ENCODE data around the gene ENO3.
A peak's percentile ranks its signal among the peaks of the same experiment; 100 is the strongest.
"Not testable (repeated sequence)": the region's sequence is repeated elsewhere in the genome, so short reads cannot be mapped to it uniquely, and the experiment has no call there.

ENO3 gene

DNA sequence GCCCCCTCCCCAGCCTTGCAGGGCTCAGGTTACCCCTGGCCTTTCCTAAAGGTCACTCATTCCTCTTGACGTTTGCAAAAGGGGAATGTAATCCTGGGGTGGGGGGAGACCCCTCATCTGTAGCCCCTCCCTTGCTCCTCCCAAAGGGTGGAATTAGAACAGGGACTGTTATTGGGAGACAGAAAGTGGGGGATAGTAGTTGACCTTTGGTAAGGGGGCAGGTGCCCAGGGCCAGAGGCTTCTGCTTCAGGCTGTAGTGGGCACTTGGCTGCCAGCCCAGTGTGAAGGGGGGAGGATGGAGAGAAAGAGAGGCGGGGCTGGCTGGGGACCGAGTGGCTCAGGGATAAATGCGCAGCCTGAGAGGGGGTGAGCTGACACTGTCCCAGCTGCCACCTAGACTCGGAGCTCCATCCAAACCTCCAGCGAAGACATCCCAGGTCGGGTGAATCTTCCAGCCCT, at the start of gene ENO3:
Gene ENO3 (plus strand): TSS at position 374 of the 459 bp plus-strand sequence. CDS start 711 bp downstream, outside the sequence.
- no peak for DNase-seq (ENCODE audit: low spot score)

DNA sequence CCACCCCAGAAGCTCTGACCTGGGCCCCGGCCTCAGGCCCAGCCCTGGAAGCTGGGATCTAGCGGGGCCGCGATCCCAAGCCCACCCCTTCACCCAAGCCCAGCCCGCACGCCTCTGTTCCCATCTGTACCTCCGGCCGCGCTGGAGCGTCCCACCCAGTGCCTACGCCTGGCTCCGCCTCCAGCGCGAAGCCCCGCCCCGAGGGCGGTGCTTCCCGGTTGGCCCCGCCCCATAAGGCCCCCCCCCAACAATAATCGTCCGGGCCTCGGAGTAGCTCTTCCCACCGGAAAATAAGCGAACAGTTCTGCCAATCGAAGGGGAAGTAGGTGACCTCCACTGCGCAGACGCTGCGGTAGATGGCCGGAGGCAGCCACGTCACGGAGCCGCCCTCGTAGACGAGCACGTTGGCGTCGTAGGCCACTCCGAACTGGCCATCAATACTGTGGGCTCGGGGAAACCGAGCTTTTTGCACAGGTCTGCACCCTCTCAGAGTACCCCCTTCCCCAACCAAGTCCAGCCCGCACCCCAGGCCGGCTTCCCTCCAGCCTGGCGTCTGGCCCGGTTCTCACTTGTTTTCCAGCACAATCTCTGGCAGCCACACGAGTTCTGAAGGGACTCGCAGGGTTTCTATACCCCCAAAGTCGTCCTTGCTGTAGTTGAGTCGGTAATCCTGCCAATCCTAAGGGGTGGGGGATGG, 49.1 kb upstream of the ENO3 start:
- DNase-seq (ENCODE audit: low spot score): no peak

DNA sequence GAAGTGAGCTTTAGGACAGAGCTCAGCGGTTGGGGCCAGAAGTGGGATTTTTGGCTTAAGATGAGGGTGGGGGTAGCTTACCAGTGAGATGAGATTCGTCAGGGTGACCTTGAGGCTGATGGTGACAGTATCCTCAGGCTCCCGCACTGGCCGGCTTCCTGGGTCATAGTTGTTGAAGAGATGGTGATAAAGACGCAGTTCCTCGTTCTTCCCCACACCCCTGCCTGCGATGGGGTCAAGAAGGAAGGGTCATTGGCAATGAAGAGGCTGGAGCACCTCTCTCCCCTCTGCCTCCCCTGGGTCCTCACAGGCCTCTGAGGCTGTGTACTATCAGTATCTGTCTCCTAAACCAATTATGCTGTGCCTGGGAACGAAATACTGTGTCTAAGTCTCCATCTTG, 48.4 kb upstream of the ENO3 start:
- no peak for DNase-seq (ENCODE audit: low spot score)

DNA sequence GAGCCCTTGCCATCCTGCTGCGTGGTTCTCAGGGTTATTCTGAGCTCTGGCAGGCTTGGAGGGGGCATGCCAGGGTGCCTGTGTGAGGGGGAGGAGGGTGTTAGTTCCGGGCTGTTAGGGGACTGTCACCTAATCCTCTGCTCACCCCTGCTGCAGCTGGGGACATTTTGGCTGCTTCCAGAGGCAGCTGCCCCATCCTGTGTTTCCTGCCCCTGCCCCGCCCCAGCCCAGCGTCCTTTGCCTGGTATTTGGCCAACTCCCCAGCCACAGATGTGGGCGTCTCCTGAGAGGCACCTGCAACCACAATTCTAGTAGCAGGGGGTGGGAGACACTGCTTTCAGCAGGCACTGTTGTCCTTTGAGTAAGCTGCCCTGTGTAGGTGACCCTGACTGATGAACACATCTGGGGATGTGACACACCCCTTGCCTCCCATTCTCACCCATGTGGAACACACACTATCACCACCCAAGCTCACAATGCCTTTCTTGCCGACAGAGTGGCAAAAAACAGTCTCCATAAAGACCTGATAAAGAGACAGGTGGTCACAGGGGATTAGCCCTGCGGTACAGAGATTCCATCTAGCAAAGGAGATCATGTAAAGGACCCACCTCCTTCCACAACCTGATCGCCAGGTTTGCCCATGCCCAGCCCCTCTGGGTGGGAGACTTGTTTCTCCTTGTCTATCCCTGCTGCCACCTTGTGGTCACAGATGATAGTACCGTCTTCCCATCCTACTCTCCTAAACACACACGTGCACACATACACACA, 47.7 kb upstream of the ENO3 start, which contains the start of gene CHRNE:
Gene CHRNE (minus strand): TSS at position 48 of the 768 bp plus-strand sequence. CDS start 35 bp downstream, at position 13.
- peak; percentile 53 for DNase-seq (ENCODE audit: low spot score)

DNA sequence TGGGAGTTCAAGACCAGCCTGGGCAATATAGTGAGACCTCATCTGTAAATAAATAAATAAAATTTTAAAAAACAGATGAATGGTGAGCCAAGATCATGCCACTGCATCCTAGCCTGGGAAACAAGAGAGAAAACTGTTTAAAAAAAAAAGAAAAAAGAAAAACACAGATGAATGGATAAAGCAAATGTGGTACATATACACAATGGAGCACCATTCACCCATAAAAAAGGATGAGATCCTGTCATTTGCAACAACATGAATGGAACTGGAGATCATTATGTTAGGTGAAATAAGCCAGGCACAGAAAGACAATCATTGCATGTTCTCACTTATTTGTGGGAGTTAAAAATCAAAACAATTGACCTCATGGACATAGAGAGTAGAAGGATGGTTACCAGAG, 44.3 kb upstream of the ENO3 start:
- DNase-seq (ENCODE audit: low spot score): not testable (repeated sequence)

DNA sequence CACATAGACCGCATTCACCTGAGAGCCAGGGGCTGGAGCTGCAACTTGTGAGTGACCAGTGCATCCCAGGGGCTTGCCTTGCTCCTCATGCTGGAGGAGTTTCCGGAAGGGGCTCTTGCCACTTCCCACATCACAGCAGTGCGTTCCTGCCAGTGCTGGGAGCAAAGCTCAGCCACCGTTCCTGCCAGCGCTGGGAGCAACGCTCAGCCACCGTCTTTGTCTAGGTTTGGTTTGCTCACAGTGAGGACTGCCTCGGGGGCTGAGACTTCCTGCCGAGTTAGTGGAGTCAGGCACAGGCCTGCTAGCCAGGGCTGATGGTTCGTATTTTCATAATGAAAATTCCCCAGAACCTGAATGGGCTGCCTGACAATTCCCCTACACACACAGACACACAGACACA, 42.6 kb upstream of the ENO3 start:
- no peak for DNase-seq (ENCODE audit: low spot score)

DNA sequence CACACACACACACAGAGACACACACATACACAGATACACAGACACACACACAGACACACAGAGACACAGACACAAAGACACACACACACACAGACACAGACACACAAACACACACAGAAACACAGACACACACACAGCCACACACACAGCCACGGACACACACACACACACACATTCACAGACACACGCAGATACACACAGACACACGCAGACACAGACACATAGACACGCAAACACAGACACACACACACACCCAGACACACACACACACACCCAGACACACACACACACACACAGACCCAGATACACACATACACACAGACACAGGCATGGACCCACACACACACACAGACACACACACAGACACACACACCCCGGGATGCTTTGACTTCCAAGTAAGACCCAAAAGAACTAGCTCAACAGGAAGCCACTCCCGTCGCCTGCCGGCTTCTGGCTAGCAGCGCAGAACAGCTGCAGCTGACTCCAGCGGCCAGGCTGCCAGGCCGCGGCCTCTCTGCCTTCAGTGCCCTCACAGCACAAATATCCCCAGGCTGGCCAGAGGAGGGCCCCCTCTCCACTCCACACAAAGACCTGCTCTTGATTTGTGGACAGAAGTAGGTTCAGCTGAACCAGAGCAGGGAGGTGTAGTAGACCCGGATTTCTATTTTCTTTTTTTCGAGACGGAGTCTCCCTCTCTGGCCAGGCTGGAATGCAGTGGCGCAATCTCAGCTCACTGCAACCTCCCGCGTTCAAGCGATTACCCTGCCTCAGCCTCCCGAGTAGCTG, 42.0 kb upstream of the ENO3 start:
- peak; percentile 96 for DNase-seq (ENCODE audit: low spot score)

DNA sequence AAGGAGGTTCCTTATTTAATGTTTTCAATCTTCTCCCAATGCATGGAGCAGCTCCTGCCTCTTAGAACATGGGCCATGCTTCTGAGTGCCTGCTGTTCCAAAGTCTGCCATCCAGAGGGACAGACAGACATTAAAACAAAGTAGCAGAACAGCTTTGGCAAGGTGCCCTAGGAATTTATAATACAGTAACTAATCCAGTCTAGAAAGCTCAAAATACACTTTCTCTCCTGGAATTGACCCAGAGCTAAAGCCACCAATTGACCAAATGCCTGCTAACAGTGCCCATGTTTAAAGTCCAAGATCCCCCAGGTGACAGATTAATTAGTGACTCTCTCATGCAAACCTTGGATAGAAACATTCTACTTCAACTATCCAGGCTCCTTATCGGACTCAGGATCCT, 36.9 kb upstream of the ENO3 start:
- DNase-seq (ENCODE audit: low spot score): no peak

DNA sequence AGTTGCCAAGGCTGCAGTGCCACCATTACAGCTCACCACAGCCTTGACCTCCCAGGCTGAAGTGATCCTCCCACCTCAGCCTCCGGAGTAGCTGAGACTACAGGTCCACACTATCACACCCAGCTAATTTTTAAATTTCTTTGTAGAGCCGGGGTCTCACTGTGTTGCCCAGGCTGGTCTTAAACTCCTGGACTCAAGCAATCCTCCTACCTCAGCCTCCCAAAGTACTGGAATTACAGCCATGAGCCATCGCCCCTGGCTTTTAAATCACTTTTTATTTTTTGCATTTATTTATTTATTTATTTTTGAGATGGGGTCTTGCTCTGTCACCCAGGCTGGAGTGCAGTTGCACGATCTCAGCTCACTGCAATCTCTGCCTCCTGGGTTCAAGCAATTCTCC, 36.4 kb upstream of the ENO3 start:
- not testable (repeated sequence) for DNase-seq (ENCODE audit: low spot score)

DNA sequence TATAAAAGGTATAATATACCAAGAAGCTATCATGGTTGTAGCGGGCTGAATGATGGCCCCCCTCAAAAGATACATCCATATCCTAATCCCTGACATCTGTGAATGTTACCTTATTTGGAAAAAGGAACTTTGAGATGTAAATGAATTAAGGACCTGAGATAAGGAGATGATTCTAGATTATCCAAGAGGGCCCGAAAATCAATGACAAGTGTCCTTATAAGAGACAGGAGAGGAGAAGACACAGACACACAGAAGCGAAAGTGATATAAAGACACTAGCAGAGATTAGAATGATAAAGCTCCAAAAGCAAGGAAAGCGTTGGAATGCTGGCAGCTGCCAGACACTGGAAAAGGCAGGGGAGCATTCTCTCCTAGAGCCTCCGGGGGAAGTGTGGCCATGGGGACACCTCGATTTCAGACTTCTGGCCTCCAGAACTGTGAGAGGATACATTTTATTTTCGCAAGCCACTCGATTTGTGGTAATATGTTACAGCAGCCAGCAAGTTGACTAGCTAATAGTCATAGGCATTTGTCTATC, 31.3 kb upstream of the ENO3 start:
- DNase-seq (ENCODE audit: low spot score): no peak

DNA sequence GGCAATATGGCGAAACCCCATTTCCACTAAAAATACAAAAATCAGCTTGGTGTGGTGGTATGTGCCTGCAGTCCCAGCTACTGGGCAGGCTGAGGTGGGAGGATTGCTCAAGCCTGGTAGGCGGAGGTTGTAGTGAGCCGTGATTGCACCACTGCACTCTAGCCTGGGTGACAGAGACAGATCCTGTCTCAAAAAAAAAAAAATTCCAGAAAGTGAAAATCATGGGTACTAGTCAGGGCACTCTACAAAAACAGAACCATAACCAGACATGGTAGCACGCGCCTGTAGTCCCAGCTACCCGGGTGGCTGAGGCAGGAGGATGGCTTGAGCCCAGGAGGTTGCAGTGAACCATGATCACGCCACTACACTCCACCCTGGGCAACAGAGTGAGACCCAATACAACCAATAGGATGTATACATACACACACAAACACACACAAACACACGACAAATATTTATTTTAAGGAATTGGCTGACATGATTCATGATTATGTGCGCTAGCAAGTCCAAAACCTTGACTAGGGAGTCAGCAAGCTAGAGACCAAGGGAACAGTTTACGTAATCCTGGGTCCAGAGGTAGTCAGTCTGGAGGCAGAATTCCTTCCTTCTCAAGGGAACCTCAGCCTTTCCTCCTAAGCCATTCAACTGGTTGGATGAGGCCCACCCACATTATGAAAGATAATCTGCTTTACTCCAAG, 30.4 kb upstream of the ENO3 start:
- DNase-seq (ENCODE audit: low spot score): no peak

DNA sequence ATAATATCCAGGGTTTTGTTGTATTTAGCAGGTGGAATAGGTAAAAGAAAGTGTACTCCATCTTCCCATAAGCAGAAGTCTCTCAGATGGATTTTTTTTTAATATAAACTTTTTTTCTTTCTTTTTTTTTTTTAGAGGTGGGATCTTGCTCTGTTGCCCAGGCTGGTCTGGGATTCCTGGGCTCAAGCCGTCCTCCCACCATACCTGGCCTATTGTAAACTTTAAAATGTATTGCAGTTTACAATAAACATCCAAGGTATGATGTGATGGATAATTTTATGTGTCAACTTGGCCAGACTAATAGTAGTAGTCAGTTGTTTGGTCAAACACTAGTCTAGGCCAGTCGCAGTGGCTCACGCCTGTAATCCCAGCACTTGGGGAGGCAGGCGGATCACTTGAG, 29.6 kb upstream of the ENO3 start:
- DNase-seq (ENCODE audit: low spot score): no peak

DNA sequence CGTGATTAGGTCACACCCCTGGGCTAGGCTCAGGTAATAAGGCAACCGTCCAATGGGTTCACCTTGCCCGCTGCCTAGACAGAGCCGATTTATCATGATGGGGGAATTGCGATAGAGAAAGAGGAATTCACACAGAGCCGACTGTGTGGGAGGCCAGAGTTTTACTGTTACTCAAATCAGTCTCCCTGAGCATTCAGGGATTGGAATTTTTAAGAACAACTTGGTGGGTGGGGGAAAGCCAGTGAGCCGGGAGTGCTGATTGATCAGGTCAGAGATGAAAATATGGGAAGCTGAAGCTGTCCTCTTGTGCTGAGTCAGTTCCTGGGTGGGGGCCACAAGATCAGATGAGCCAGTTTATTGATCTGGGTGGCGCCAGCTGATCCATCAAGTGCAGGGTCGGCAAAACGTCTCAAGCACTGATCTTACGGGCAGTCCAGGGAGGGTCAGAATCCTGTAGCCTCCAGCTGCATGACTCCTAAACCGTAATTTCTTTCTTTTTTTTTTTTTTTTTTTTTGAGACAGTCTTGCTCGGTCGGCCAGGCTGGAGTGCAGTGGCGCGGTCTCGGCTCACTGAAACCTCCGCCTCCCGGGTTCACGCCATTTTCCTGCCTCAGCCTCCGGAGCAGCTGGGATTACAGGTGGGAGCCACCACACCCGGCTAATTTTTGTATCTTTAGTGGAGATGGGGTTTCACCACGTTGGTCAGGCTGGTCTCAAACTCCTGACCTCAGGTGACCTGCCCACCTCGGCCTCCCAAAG, 24.2 kb upstream of the ENO3 start:
- not testable (repeated sequence) for DNase-seq (ENCODE audit: low spot score)

DNA sequence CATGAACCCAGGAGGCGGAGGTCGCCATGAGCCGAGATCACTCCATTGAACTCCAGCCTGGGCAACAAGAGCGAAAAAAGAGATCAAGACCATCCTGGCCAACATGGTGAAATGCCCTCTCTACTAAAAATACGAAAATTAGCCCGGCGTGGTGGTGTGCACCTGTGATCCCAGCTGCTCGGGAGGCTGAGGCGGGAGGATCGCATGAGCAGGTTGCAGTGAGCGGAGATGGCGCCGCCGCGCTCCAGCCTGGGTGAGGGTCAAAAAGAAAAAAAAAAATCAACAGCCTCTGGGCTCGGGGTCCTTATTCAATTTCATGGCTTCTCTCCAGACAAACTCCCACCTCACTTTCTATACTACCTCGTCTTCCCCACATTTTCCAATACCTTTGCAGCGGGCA, 22.0 kb upstream of the ENO3 start:
- DNase-seq (ENCODE audit: low spot score): no peak

DNA sequence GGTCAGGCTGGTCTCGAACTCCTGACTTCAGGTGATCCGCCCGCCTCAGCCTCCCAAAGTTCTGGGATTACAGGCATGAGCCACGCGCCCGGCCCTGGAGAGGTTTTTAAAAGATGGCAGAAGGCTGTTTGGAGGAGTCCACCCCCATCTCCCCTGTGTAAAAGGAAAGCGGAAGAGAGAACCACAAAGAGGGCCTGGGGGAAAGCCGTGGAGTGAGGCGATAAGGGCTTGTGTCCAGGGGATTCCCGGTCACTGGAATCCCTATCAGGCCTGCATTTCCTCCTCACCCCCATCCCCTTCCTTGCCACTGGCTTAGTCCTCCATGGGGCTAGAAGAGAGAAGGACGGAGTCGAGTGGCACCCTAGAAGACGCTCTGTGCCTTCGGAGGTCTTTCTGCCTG, 19.0 kb upstream of the ENO3 start, which contains the start of gene GP1BA:
Gene GP1BA (plus strand): TSS at position 315 of the 400 bp plus-strand sequence. CDS start 328 bp downstream, outside the sequence.
- no peak for DNase-seq (ENCODE audit: low spot score)

DNA sequence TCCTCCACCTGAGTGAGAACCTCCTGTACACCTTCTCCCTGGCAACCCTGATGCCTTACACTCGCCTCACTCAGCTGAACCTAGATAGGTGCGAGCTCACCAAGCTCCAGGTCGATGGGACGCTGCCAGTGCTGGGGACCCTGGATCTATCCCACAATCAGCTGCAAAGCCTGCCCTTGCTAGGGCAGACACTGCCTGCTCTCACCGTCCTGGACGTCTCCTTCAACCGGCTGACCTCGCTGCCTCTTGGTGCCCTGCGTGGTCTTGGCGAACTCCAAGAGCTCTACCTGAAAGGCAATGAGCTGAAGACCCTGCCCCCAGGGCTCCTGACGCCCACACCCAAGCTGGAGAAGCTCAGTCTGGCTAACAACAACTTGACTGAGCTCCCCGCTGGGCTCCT, 18.2 kb upstream of the ENO3 start:
- no peak for DNase-seq (ENCODE audit: low spot score)

DNA sequence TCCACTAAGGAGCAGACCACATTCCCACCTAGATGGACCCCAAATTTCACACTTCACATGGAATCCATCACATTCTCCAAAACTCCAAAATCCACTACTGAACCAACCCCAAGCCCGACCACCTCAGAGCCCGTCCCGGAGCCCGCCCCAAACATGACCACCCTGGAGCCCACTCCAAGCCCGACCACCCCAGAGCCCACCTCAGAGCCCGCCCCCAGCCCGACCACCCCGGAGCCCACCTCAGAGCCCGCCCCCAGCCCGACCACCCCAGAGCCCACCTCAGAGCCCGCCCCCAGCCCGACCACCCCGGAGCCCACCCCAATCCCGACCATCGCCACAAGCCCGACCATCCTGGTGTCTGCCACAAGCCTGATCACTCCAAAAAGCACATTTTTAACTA, 17.3 kb upstream of the ENO3 start:
- no peak for DNase-seq (ENCODE audit: low spot score)

DNA sequence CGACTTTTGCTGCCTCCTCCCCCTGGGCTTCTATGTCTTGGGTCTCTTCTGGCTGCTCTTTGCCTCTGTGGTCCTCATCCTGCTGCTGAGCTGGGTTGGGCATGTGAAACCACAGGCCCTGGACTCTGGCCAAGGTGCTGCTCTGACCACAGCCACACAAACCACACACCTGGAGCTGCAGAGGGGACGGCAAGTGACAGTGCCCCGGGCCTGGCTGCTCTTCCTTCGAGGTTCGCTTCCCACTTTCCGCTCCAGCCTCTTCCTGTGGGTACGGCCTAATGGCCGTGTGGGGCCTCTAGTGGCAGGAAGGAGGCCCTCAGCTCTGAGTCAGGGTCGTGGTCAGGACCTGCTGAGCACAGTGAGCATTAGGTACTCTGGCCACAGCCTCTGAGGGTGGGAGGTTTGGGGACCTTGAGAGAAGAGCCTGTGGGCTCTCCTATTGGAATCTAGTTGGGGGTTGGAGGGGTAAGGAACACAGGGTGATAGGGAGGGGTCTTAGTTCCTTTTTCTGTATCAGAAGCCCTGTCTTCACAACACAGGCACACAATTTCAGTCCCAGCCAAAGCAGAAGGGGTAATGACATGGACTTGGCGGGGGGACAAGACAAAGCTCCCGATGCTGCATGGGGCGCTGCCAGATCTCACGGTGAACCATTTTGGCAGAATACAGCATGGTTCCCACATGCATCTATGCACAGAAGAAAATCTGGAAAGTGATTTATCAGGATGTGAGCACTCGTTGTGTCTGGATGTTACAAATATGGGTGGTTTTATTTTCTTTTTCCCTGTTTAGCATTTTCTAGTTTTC, 16.5 kb upstream of the ENO3 start:
- peak; percentile 40 for DNase-seq (ENCODE audit: low spot score)

DNA sequence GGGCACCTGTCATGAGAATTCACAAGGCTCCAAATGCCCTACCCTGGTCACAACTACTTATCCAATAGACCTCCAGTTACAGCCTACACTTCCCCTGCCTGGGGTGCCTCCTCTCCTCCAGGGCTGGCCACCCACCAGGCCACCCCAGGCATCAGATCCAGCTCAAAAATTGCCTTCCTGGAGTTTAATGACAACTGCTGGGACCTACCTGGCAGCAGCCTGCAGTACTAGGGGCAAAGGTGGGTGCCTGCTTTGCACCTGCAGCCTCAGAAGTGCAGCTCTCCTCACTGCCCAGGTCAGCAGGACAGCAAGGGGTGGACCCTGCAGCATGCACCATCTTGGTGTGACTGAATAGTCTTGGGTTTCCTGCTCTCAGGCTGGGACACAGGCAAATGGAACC, 15.3 kb upstream of the ENO3 start:
- no peak for DNase-seq (ENCODE audit: low spot score)

DNA sequence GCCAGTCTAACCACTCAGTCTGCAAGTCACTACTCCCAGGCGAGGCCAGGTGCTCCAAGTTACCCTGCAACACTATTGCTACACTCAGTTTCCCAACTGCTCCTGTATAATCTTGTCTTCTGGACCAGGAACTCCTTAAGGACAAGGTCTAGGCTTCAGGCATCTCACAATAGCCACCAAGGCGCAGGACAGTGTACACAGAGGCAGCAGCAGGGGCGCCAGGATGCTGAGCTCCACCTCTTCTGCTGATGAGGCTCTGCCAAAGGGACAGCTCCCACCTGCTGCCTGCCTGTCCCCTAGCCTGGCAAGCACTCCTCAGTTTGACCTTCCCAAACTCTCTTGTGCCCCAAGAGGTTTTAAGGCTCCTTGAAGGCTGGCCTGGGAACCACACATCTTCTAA, 14.5 kb upstream of the ENO3 start:
- DNase-seq (ENCODE audit: low spot score): no peak

Data from AG20443 (cell line).